Fibroblast of upper back skin (primary cell): ENCODE results near the gene DNM2.
"Not testable (repeated sequence)": the region's sequence is repeated elsewhere in the genome, so short reads cannot be mapped to it uniquely, and the experiment has no call there.

Source experiments
- DNase-seq: peaks from one replicate; pipeline ENCODE4 v3.0.0-alpha.2; 2013

DNM2 gene

DNA sequence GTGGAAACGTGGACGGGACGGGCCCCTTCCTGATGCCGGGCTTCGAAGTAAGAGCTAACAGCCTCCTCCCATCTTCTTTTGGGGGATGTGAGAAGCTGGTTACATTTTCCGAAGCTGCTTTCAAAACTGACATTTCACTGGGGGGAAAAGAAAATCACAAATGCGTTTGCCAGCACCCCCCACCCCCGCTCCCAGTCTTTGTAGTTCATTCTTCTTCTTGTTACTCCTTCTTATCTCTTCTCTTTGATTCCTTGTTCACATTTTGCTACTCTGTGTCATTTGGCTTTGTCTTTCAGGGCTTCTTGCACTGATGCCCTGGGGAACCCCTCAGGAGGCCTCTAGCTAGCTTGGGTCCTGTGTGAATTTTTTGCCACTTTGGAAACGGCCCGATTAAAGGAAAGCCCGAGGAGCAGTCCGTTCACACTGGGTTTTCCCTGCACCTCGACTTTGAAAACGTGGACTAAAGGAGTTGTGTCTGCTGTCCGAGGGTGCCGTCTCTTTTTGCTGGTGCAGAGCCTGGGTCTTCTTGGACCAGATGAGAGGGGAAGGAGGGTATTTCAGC is 154.7 kb downstream of the DNM2 start:
- DNase-seq: no peak

DNA sequence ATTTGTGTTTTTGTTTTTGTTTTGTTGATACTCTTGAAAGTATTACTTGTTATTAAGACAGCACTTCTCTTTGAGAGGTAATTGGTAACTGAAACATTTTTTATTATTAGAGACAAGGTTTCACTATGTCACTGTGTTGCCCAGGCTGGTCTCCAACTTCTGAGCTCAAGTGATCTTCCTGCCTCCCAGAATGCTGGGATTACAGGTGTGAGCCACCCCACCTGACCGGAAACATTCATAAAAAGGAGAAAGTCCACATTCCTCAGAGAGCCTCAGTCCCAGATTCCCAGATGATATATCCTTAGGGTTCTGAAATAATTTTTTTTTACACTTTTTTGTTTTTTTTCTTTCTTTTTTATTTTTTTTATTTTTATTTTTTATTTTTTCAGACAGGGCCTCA is 156.1 kb downstream of the DNM2 start:
- DNase-seq: no peak

DNA sequence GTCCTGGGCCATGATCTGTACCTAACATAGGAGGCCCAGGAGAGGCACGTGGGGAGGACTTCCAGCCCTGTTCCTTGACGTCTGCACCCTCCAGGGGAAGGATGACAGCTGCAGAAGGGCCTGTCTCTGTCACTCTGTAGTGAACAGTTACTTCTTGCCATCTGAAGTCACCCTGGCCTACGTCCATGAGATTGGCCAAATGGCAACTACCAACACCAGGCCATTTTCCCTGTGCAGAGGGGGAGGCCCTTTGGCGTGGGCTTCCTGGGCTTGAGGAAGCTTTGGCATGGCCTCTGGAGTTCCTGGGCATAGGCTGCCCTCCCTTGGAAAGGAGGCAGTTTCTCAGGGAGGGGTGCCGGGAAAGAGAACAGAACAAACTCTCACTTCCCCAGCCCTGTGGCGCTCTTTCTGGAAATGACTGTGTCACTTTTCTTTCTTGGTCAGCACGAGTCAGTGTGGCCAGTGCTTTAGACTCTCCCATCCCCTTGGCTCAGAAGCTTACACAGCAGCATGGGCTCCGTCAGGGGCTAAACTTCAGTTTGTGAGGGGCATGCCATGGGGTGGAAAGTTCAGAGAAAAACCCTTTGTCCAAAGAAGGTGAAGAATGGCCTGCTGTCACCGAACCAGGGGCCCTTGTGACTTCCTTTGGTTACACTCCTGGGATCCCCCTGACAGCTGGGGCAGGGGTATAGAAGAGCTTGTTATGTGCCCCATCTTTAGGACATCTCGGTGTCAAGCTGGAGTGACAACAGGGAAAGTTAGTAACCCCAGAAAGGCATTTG is 158.8 kb downstream of the DNM2 start:
- no peak for DNase-seq

DNA sequence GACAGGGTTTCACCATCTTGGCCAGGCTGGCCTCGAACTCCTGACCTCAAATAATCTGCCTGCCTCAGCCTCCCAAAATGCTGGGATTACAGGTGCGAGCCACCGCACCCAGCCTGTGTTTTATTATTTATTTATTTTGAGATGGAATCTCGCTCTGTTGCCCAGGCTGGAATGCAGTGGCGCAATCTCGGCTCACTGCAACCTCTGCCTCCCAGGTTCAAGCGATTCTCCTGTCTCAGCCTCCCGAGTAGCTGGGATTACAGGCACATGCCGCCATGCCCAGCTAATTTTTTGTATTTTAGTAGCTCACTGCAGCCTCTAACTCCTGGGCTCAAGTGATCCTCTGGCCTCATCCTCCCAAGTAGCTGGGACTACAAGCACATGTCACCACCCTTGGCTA is 159.7 kb downstream of the DNM2 start:
- not testable (repeated sequence) for DNase-seq

DNA sequence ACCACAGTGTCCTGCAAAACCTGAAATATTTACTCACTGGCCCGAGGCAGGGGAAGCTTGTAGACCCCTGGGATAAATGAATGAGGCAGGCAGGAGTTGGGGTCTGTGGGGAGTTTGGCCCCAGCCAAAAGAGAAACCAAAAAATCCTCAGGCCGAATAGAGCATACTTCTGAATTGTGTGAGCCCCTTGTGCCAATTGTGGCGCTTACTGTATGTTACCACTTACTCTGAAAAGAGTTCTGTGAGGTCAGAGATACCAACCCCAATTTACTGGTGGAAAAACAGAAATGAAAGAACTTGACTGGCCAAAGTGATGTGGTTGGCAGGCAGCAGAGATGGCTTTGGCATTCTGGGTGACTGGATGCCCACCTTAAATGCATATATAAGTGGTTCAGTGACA is 160.4 kb downstream of the DNM2 start:
- DNase-seq: no peak
